Nucleus accumbens (tissue), 56 donors: ENCODE measurements around the gene MAPK1.
"Not testable (repeated sequence)": the region's sequence is repeated elsewhere in the genome, so short reads cannot be mapped to it uniquely, and the experiment has no call there.

Experiments
- DNase-seq, 56 donors: peaks; one replicate each; lab custom pipeline; 2025; lab: John Stamatoyannopoulos, UW

MAPK1 gene

GRCh38 chr22:21882754-21883333 is 15.4 kb upstream of the MAPK1 start:
- not testable (repeated sequence) for DNase-seq

- DNase-seq: no peak
Measured at GRCh38 chr22:21881841-21882753, 14.7 kb upstream of the MAPK1 start.

- DNase-seq: no peak
Measured at GRCh38 chr22:21876486-21877176, 9.2 kb upstream of the MAPK1 start.

DNA sequence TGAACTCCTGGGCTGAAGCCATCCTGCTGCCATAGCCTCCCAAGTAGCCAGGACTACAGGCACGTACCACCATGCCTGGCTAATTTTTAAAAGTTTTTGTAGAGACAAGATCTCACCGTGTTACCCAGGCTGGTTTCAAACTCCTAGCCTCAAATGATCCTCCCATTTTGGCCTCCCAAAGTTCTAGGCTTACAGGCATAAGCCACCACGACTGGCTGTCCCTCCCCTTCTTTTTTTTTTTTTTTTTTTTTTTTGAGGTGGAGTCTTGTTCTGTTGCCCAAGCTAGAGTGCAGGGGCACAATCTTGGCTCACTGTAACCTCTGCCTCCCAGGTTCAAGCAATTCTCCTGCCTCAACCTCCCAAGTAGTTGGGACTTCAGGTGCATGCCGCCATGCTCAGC is 7.5 kb upstream of the MAPK1 start:
- DNase-seq: not testable (repeated sequence)

GRCh38 chr22:21873619-21874018 is 6.2 kb upstream of the MAPK1 start:
- DNase-seq: no peak

DNA sequence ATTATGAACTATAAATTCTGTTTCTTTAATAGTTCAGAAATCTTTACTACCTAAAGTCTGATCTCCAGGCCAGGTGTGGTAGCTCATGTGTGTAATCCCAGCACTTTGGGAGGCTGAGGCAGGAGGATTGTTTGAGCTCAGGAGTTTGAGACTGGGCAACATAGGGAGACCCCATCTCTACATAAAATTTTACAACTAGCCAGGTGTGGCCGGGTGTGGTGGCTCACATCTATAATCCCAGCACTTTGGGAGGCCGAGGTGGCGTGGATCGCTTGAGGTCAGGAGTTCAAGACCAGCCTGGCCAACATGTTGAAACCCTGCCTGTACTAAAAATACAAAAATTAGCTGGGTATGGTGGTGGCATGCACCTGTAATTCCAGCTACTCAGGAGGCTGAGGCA is 5.3 kb upstream of the MAPK1 start:
- DNase-seq: not testable (repeated sequence)

GRCh38 chr22:21868651-21869050 is 1.2 kb upstream of the MAPK1 start:
- DNase-seq: no peak

DNA sequence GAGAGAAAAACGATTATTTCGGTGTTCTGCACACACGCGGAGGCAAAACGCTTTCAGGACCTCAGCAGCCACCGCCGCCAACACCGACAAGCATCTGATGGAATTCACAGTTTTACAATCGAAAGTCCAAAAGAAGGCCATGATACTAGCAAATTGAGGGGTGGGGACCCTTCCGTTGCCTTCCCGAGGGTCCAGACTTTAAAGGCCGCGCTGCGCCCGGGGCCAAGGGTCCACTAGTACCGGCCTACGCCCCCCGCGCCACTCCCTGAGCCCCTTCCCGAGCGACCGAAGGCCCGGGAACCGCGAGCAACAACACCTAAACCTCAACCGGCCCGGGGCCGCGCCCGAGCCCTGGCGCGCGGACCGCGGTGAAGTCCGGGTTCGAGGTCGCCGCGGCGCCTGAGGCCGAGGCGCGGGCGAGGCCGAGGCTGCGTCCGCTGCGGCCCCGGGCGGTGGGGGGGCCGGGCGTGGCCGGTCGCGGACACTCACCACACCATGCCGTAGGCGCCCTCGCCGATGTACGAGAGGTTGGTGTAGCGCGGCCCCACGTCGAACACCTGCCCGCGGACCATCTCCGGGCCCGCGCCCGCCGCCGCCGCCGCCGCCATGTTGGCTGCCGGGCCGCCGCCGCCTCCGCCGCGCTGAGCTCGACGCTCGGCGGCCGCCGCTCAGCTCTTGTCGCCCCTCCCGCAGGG is 465 bp downstream of the MAPK1 start:
- peak in 21 of 56 donors; percentile 6 to 49 (median 19) for DNase-seq

DNA sequence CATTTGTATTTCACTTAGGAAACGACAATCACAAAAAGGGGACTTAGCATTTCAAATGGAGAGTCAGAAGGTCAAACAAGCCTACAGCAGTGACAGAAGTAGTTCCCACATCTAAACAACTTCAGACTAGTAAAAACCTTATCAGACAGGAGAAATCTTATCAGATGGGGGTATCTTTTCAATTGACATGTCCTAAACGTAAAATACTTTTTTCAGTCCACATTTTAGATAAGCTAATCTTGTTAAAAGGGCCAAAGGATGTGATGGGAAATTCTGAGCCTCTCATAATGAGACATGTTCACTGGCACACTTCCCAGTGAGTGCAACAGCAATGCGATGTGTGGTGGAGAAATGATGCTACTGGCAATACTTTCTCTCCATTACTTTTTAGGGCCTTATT is 2.4 kb downstream of the MAPK1 start:
- DNase-seq: peak in 7 of 56 donors; percentile 1 to 39 (median 8)

- no peak for DNase-seq
Measured at GRCh38 chr22:21862386-21863245, 4.8 kb downstream of the MAPK1 start.

GRCh38 chr22:21861851-21862250 is 5.6 kb downstream of the MAPK1 start:
- no peak for DNase-seq

GRCh38 chr22:21861264-21861848 is 6.1 kb downstream of the MAPK1 start:
- no peak for DNase-seq

DNA sequence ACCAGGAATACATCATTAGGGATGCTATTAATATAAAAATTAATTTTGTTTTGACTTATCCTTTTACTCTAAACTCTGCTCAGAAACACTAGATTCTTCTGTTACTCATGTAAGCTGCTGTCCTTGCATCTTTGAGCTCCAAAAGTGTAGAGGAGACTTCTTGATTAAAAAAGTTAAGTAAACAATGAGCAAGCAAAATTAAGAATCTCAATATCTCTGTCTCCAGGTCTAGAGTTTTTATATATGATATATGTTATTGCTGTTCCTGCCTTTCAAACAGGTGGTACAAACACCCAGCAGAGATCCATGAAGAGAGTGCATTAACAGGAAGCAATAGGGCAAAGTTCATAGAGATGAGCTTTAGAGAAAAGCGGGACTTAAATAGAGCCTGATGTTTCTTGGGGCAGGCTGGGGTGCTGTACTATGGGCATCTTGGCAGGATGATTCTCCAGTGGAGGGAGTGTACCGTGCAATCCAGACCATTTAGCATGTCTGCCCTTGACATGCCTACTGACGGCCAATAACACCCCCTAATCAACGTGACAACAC is 6.9 kb downstream of the MAPK1 start:
- DNase-seq: no peak

DNA sequence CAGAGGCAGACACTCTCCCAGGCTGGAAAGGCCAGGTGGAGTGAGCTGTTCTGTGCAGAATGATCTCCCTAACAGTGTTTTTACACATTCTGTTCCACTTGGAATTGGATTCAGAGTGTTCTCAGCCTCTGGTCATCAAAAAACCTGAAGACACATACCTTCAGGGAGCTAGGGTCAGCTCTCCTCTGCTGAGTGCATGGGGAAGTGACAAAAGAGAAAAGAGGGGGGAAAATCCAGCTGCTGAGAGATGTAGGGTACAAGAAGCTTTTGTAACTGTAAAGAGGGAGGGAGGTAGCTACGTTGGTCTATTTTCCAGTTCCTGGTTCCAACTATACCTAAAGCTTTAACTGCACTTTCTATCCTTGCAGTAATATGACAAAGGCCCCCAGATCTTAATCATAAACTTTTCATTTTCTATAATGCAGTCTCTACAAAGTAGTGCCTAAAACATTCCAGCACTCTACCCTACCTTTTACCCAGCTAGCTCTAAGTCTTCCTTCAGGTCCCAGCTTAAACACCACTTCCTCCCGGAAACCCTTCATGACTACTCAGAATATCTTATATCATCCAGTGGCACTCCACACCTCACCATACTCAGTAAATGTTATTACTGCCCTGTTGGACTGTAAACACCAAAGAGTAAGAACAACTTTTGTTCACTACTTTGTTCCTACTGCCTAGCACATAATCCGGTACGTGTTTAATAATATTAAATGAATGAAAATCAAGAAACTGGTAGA is 9.2 kb downstream of the MAPK1 start:
- DNase-seq: no peak

DNA sequence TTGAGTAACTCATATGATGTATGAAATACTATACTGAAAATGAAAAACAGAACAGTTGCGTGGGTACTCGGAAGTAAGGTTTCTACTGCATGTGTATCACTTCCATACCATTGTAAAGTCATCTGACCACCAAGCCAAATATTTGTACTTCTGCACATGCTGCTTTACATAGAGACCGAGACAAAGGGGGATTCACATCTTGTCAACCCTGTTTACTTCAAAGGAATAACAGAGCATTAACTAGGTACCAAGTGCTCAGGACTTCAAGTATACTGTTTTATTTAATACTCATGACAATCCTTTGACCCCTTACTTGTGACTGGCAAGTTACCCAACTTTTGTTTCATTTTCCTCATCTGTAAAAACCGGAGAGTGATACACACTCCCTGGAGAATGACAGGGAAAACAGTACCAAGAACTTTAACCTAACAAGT is 9.9 kb downstream of the MAPK1 start:
- no peak for DNase-seq

- DNase-seq: no peak
Measured at GRCh38 chr22:21856868-21857267, 10.6 kb downstream of the MAPK1 start.

DNA sequence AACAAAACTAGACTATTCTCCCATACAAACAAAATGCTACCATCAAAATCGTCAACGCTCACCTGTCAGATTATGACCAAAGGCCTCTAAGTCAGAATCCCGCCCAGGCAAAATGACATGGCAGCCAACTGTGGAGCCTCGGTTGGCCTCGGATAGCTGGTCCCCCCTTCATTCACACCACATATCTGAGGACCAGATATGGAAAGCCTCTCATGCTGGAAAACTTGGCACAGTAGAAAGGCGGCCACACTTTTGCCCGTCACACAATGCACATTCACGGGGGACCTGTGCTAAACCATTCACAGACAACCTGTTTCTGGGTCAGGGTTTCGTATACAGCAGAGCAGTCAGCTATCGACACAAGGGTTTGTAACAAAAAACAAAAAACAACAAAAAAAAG is 11.2 kb downstream of the MAPK1 start:
- no peak for DNase-seq

GRCh38 chr22:21855676-21856075 is 11.8 kb downstream of the MAPK1 start:
- DNase-seq: no peak
